Measurements from ENCODE around the gene PSME2. TPM values are rescaled to one million over a fixed set of nuclear protein-coding genes. Genes with fewer than 3 reads are reported as not detected.

PSME2 gene
- total and polyA plus RNA-seq, 2 of the 13 experiments (the other 11 are each of a cell fraction or from before 2014, with no cell fraction given): 332 to 716 TPM

GRCh38 chr14:24130717-24131548, 15.5 kb downstream of the PSME2 start (continued):
- TF ChIP-seq AKAP8 (CRISPR knock-in tag; IDR thresholded peaks at IDR 0.05): peak; percentile 90; the same call in 1 of the 2 replicates
- peak; percentile 58; the same call in 1 of the 2 replicates for TF ChIP-seq IRF9 (CRISPR knock-in tag; IDR thresholded peaks at IDR 0.05; ENCODE audit: borderline replicate concordance)
- TF ChIP-seq ZNF180 (CRISPR knock-in tag; IDR thresholded peaks at IDR 0.05; ENCODE audit: borderline replicate concordance, low read depth): no peak
- peak; percentile 90 for TF ChIP-seq PATZ1 (CRISPR knock-in tag; IDR thresholded peaks at IDR 0.05)
- TF ChIP-seq ZNF432 (CRISPR knock-in tag; IDR thresholded peaks at IDR 0.05; ENCODE audit: borderline replicate concordance): no peak
- TF ChIP-seq ZNF333 (CRISPR knock-in tag; IDR thresholded peaks at IDR 0.05; ENCODE audit: borderline replicate concordance): 0 out of 2 replicates have a peak, but pooled peaks have one; percentile 29
- TF ChIP-seq ZFX (CRISPR knock-in tag; IDR thresholded peaks at IDR 0.05; ENCODE audit: low read depth): peak; percentile 67; the same call in 1 of the 2 replicates
- no peak for TF ChIP-seq SUZ12 (IDR thresholded peaks at IDR 0.05; ENCODE audit: low read depth, low read length)
- no peak for TF ChIP-seq JUND (CRISPR knock-in tag; IDR thresholded peaks at IDR 0.05)
- 0 out of 2 replicates have a peak, but pooled peaks have one; percentile 28 for TF ChIP-seq GATAD1 (CRISPR knock-in tag; IDR thresholded peaks at IDR 0.05)
- peak; percentile 72; the same call in 1 of the 2 replicates for TF ChIP-seq TBX2 (CRISPR knock-in tag; IDR thresholded peaks at IDR 0.05; ENCODE audit: borderline replicate concordance)
- peak; percentile 100; the same call in 1 of the 2 replicates for TF ChIP-seq HMGA1 (CRISPR knock-in tag; conservative IDR thresholded peaks at IDR 0.05)
- TF ChIP-seq XRCC5 (optimal IDR thresholded peaks at IDR 0.05; ENCODE audit: low read length): no peak
- TF ChIP-seq THYN1 (CRISPR knock-in tag; IDR thresholded peaks at IDR 0.05; ENCODE audit: borderline replicate concordance, low read depth): no peak
- TF ChIP-seq ZNF7 (CRISPR knock-in tag; IDR thresholded peaks at IDR 0.05): no peak
- TF ChIP-seq ZNF317 (CRISPR knock-in tag; IDR thresholded peaks at IDR 0.05): peak; percentile 93
- TF ChIP-seq ZNF44 (CRISPR knock-in tag; IDR thresholded peaks at IDR 0.05): peak; percentile 41; the same call in 1 of the 2 replicates
- TF ChIP-seq KMT2B (CRISPR knock-in tag; IDR thresholded peaks at IDR 0.05): 0 out of 2 replicates have a peak, but pooled peaks have one; percentile 37
- TF ChIP-seq, protein P1, sequence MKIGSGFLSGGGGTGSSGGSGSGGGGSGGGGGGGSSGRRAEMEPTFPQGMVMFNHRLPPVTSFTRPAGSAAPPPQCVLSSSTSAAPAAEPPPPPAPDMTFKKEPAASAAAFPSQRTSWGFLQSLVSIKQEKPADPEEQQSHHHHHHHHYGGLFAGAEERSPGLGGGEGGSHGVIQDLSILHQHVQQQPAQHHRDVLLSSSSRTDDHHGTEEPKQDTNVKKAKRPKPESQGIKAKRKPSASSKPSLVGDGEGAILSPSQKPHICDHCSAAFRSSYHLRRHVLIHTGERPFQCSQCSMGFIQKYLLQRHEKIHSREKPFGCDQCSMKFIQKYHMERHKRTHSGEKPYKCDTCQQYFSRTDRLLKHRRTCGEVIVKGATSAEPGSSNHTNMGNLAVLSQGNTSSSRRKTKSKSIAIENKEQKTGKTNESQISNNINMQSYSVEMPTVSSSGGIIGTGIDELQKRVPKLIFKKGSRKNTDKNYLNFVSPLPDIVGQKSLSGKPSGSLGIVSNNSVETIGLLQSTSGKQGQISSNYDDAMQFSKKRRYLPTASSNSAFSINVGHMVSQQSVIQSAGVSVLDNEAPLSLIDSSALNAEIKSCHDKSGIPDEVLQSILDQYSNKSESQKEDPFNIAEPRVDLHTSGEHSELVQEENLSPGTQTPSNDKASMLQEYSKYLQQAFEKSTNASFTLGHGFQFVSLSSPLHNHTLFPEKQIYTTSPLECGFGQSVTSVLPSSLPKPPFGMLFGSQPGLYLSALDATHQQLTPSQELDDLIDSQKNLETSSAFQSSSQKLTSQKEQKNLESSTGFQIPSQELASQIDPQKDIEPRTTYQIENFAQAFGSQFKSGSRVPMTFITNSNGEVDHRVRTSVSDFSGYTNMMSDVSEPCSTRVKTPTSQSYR (CRISPR knock-in tag; IDR thresholded peaks at IDR 0.05; ENCODE audit: borderline replicate concordance): 0 out of 2 replicates have a peak, but pooled peaks have one; percentile 6
- no peak for TF ChIP-seq FOXP1 (IDR thresholded peaks at IDR 0.05)
- TF ChIP-seq FOXP1 (CRISPR knock-in tag; IDR thresholded peaks at IDR 0.05): peak; percentile 25; the same call in 1 of the 2 replicates
- peak; percentile 85; the same call in 1 of the 2 replicates for TF ChIP-seq ZNF747 (CRISPR knock-in tag; IDR thresholded peaks at IDR 0.05; ENCODE audit: borderline replicate concordance)
- no peak for TF ChIP-seq HNRNPL (IDR thresholded peaks at IDR 0.05; ENCODE audit: low read depth, low read length)
- TF ChIP-seq NR2F6 (IDR thresholded peaks at IDR 0.05): peak; percentile 62
- TF ChIP-seq NR2F6 (CRISPR knock-in tag; IDR thresholded peaks at IDR 0.05): peak; percentile 75
